ENCODE data around the gene CATSPER3. TPM values are rescaled to one million over a fixed set of nuclear protein-coding genes. Genes with fewer than 3 reads are reported as not detected.

The CATSPER3 gene
- polyA plus RNA-seq, 3 donors = 0.15 to 0.60 (median 0.52) TPM

GRCh38 chr5:134979416-134979815, 11.7 kb downstream of the CATSPER3 start:
- peaks cover 0 to 6% of the 10 kb centered on the region in 2 donors for H3K36me3 ChIP-seq (replicated peaks in 1 of 2; ENCODE audit: control insufficient read depth in 1 of 2, insufficient read depth in 2 of 2, low read length in 2 of 2)

GRCh38 chr5:134982230-134982629, 14.5 kb downstream of the CATSPER3 start:
- Histone ChIP-seq H3K27me3 (ENCODE audit: control insufficient read depth in 2 of 2, insufficient read depth in 2 of 2, low read length in 2 of 2) (no peaks in the 10 kb centered on the region), H3K4me1 (ENCODE audit: control insufficient read depth in 1 of 2, insufficient read depth in 2 of 2, low read length in 2 of 2) (no peaks in the 10 kb centered on the region), H3K9ac (ENCODE audit: insufficient read depth, low read length, poor library complexity, severe bottlenecking) (no peak overlapping the region), H3K4me3 (replicated peaks in 1 of 3; ENCODE audit: low read depth in 2 of 3, low read length in 3 of 3) (no peak overlapping the region), H3K27ac (ENCODE audit: low read depth in 1 of 2, low read length in 2 of 2) (no peak overlapping the region), H3K79me2 (ENCODE audit: insufficient read depth, low read length) (no peaks in the 10 kb centered on the region), H2AFZ (ENCODE audit: insufficient read depth, low read depth, low read length, poor library complexity, severe bottlenecking) (no peak overlapping the region), H3K36me3 (replicated peaks in 1 of 2; ENCODE audit: control insufficient read depth in 1 of 2, insufficient read depth in 2 of 2, low read length in 2 of 2) (no peaks in the 10 kb centered on the region), H4K20me1 (ENCODE audit: insufficient read depth, low read length) (no peaks in the 10 kb centered on the region), H3K9me3 (replicated peaks in 1 of 2; ENCODE audit: control insufficient read depth in 1 of 2, insufficient read depth in 1 of 2, low read length in 2 of 2) (peaks cover 34 to 47% of the 10 kb centered on the region in 2 donors), H3K4me2 (replicated peaks; ENCODE audit: extremely low read depth, low read length, poor library complexity, severe bottlenecking) (no peak overlapping the region)
- Mint-ChIP-seq H3K9me3 (peaks cover 40 to 67% (median 58%) of the 10 kb centered on the region in 7 donors), H3K4me3 (no peak overlapping the region), H3K27me3 (ENCODE audit: low read depth in 3 of 3) (peaks cover 5 to 11% (median 11%) of the 10 kb centered on the region in 3 donors), H3K27ac (no peak overlapping the region), H3K36me3 (peaks cover 0 to 10% of the 10 kb centered on the region in 2 donors), H3K4me1 (no peaks in the 10 kb centered on the region)
- no CpG with 5 or more reads among the region's 1 CpG for WGBS (ENCODE audit: insufficient coverage)
- DNase-seq = no peak
- intact Hi-C loops (cut with micrococcal nuclease) = no loop called here
- TF ChIP-seq CTCF (IDR thresholded peaks at IDR 0.05) = no peak

More at GRCh38 chr5:134979416-134979815, 11.7 kb downstream of the CATSPER3 start:
- Mint-ChIP-seq H3K9me3 (peaks cover 47 to 73% (median 61%) of the 10 kb centered on the region in 7 donors), H3K36me3 (peaks cover 8 to 18% of the 10 kb centered on the region in 2 donors), H3K27ac (no peak overlapping the region), H3K27me3 (ENCODE audit: low read depth in 3 of 3) (peaks cover 5 to 9% (median 9%) of the 10 kb centered on the region in 3 donors), H3K4me1 (no peaks in the 10 kb centered on the region), H3K4me3 (no peak overlapping the region)
- DNase-seq = no peak
- Histone ChIP-seq H3K27ac (ENCODE audit: low read depth in 1 of 2, low read length in 2 of 2) (no peak overlapping the region), H3K4me3 (replicated peaks in 1 of 3; ENCODE audit: low read depth in 2 of 3, low read length in 3 of 3) (no peak overlapping the region), H3K4me2 (replicated peaks; ENCODE audit: extremely low read depth, low read length, poor library complexity, severe bottlenecking) (no peak overlapping the region), H3K27me3 (ENCODE audit: control insufficient read depth in 2 of 2, insufficient read depth in 2 of 2, low read length in 2 of 2) (no peaks in the 10 kb centered on the region), H4K20me1 (ENCODE audit: insufficient read depth, low read length) (no peaks in the 10 kb centered on the region), H3K9ac (ENCODE audit: insufficient read depth, low read length, poor library complexity, severe bottlenecking) (no peak overlapping the region), H3K79me2 (ENCODE audit: insufficient read depth, low read length) (no peaks in the 10 kb centered on the region), H3K4me1 (ENCODE audit: control insufficient read depth in 1 of 2, insufficient read depth in 2 of 2, low read length in 2 of 2) (no peaks in the 10 kb centered on the region), H3K9me3 (replicated peaks in 1 of 2; ENCODE audit: control insufficient read depth in 1 of 2, insufficient read depth in 1 of 2, low read length in 2 of 2) (peaks cover 43 to 55% of the 10 kb centered on the region in 2 donors), H2AFZ (ENCODE audit: insufficient read depth, low read depth, low read length, poor library complexity, severe bottlenecking) (no peak overlapping the region)
- 94% methylated on average over 3 of the region's 3 CpGs for WGBS (ENCODE audit: insufficient coverage)
- no peak for TF ChIP-seq CTCF (IDR thresholded peaks at IDR 0.05)
- intact Hi-C loops (cut with micrococcal nuclease) = no loop called here

All from CD14-positive monocyte (primary cell).